ENCODE measurements around the gene COPZ1.

The COPZ1 gene

GRCh38 chr12:54349036-54349435 lies 24.1 kb downstream of the COPZ1 start:
- Histone ChIP-seq H3K79me1 (ENCODE audit: low read length) (no peaks in the 10 kb centered on the region), H3K27me3 (ENCODE audit: insufficient read depth, low read length, poor library complexity) (no peaks in the 10 kb centered on the region), H2BK15ac (replicated peaks; ENCODE audit: low read depth) (no peak overlapping the region), H4K8ac (ENCODE audit: low read depth, low read length) (no peak overlapping the region), H3K4me2 (ENCODE audit: low read length) (no peak overlapping the region), H3K36me3 (ENCODE audit: control insufficient read depth, insufficient read depth, low read length) (peaks cover 11% of the 10 kb centered on the region), H3K4ac (ENCODE audit: low read depth, low read length) (no peak overlapping the region), H3K79me2 (ENCODE audit: control insufficient read depth, insufficient read depth, low read length) (no peaks in the 10 kb centered on the region), H3K9ac (ENCODE audit: low read length) (no peak overlapping the region), H2BK120ac (ENCODE audit: low read depth, low read length) (no peak overlapping the region), H3K4me1 (ENCODE audit: control insufficient read depth, low read depth, low read length) (peaks cover 18% of the 10 kb centered on the region), H2BK5ac (ENCODE audit: low read length) (no peak overlapping the region), H3K18ac (ENCODE audit: low read length) (no peak overlapping the region), H3K56ac (ENCODE audit: low read length) (no peak overlapping the region), H2AK5ac (ENCODE audit: low read length) (no peak overlapping the region), H3K23ac (ENCODE audit: low read length) (no peak overlapping the region), H4K5ac (ENCODE audit: low read length) (no peak overlapping the region), H3K4me3 (ENCODE audit: low read length) (no peak overlapping the region), H3K27ac (ENCODE audit: low read depth, low read length) (no peak overlapping the region)
- no CpG with 5 or more reads among the region's 4 CpGs for WGBS (ENCODE audit: extremely low coverage, insufficient coverage, low lambda C conversion rate)
- DNase-seq = no peak

DNA sequence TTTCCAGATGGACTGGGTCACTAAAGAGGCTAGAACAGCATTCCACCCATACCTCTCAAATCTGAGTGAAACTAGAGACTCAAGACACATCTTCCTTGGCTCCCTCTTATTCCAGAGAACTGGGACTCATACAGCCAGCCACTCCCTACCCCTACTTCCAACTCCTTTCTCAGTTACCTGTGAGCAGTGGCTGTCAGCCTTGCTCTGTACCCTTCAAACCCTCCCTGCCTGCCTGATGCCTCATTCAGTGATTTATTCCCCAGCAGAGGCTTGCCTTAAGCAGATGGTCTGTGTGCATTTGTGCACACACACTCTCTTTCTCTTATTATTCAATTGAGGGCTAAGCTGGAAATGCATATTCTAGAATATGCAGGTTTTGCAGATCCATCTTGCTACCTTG lies 24.7 kb downstream of the COPZ1 start:
- Histone ChIP-seq H3K4me1 (ENCODE audit: control insufficient read depth, low read depth, low read length) (peaks cover 18% of the 10 kb centered on the region), H2BK15ac (replicated peaks; ENCODE audit: low read depth) (no peak overlapping the region), H2AK5ac (ENCODE audit: low read length) (no peak overlapping the region), H3K4me2 (ENCODE audit: low read length) (no peak overlapping the region), H3K79me2 (ENCODE audit: control insufficient read depth, insufficient read depth, low read length) (no peaks in the 10 kb centered on the region), H3K56ac (ENCODE audit: low read length) (no peak overlapping the region), H3K18ac (ENCODE audit: low read length) (no peak overlapping the region), H3K27me3 (ENCODE audit: insufficient read depth, low read length, poor library complexity) (no peaks in the 10 kb centered on the region), H3K4ac (ENCODE audit: low read depth, low read length) (no peak overlapping the region), H3K23ac (ENCODE audit: low read length) (no peak overlapping the region), H3K4me3 (ENCODE audit: low read length) (no peak overlapping the region), H3K79me1 (ENCODE audit: low read length) (no peaks in the 10 kb centered on the region), H4K5ac (ENCODE audit: low read length) (no peak overlapping the region), H3K27ac (ENCODE audit: low read depth, low read length) (peak overlapping the region; percentile 12), H3K36me3 (ENCODE audit: control insufficient read depth, insufficient read depth, low read length) (peaks cover 11% of the 10 kb centered on the region), H2BK5ac (ENCODE audit: low read length) (no peak overlapping the region), H3K9ac (ENCODE audit: low read length) (no peak overlapping the region), H4K8ac (ENCODE audit: low read depth, low read length) (no peak overlapping the region), H2BK120ac (ENCODE audit: low read depth, low read length) (no peak overlapping the region)
- DNase-seq = no peak

- WGBS (ENCODE audit: extremely low coverage, insufficient coverage, low lambda C conversion rate) = no CpG with 5 or more reads among the region's 3 CpGs
- H3K79me1 ChIP-seq (ENCODE audit: low read length) = no peaks in the 10 kb centered on the region
- no peak overlapping the region for H3K4me2 ChIP-seq (ENCODE audit: low read length)
- no peak overlapping the region for H2AK5ac ChIP-seq (ENCODE audit: low read length)
- no peak for DNase-seq
- H3K18ac ChIP-seq (ENCODE audit: low read length) = no peak overlapping the region
- H3K56ac ChIP-seq (ENCODE audit: low read length) = no peak overlapping the region
- no peak overlapping the region for H3K9ac ChIP-seq (ENCODE audit: low read length)
- no peaks in the 10 kb centered on the region for H3K79me2 ChIP-seq (ENCODE audit: control insufficient read depth, insufficient read depth, low read length)
- H3K23ac ChIP-seq (ENCODE audit: low read length) = no peak overlapping the region
- peaks cover 11% of the 10 kb centered on the region for H3K36me3 ChIP-seq (ENCODE audit: control insufficient read depth, insufficient read depth, low read length)
- H4K8ac ChIP-seq (ENCODE audit: low read depth, low read length) = no peak overlapping the region
- peaks cover 21% of the 10 kb centered on the region for H3K4me1 ChIP-seq (ENCODE audit: control insufficient read depth, low read depth, low read length)
- H4K5ac ChIP-seq (ENCODE audit: low read length) = no peak overlapping the region
- no peak overlapping the region for H3K4ac ChIP-seq (ENCODE audit: low read depth, low read length)
- H2BK120ac ChIP-seq (ENCODE audit: low read depth, low read length) = no peak overlapping the region
- H2BK15ac ChIP-seq (replicated peaks; ENCODE audit: low read depth) = no peak overlapping the region
- no peaks in the 10 kb centered on the region for H3K27me3 ChIP-seq (ENCODE audit: insufficient read depth, low read length, poor library complexity)
- H2BK5ac ChIP-seq (ENCODE audit: low read length) = no peak overlapping the region
- no peak overlapping the region for H3K4me3 ChIP-seq (ENCODE audit: low read length)
- peak overlapping the region; percentile 17 for H3K27ac ChIP-seq (ENCODE audit: low read depth, low read length)
Observed at GRCh38 chr12:54350743-54351142, 25.8 kb downstream of the COPZ1 start.

- Histone ChIP-seq H3K4me1 (ENCODE audit: control insufficient read depth, low read depth, low read length) (peaks cover 22% of the 10 kb centered on the region), H4K5ac (ENCODE audit: low read length) (no peak overlapping the region), H2BK120ac (ENCODE audit: low read depth, low read length) (no peak overlapping the region), H3K56ac (ENCODE audit: low read length) (no peak overlapping the region), H3K23ac (ENCODE audit: low read length) (no peak overlapping the region), H3K4me2 (ENCODE audit: low read length) (no peak overlapping the region), H2BK15ac (replicated peaks; ENCODE audit: low read depth) (no peak overlapping the region), H3K27ac (ENCODE audit: low read depth, low read length) (no peak overlapping the region), H3K9ac (ENCODE audit: low read length) (no peak overlapping the region), H4K8ac (ENCODE audit: low read depth, low read length) (no peak overlapping the region), H2AK5ac (ENCODE audit: low read length) (no peak overlapping the region), H2BK5ac (ENCODE audit: low read length) (no peak overlapping the region), H3K4me3 (ENCODE audit: low read length) (no peak overlapping the region), H3K79me2 (ENCODE audit: control insufficient read depth, insufficient read depth, low read length) (no peaks in the 10 kb centered on the region), H3K4ac (ENCODE audit: low read depth, low read length) (no peak overlapping the region), H3K18ac (ENCODE audit: low read length) (peak overlapping the region; percentile 77), H3K36me3 (ENCODE audit: control insufficient read depth, insufficient read depth, low read length) (peaks cover 11% of the 10 kb centered on the region), H3K27me3 (ENCODE audit: insufficient read depth, low read length, poor library complexity) (no peaks in the 10 kb centered on the region), H3K79me1 (ENCODE audit: low read length) (no peaks in the 10 kb centered on the region)
- no CpG with 5 or more reads among the region's 4 CpGs for WGBS (ENCODE audit: extremely low coverage, insufficient coverage, low lambda C conversion rate)
- DNase-seq = no peak
Observed at GRCh38 chr12:54351341-54351740, 26.4 kb downstream of the COPZ1 start.

GRCh38 chr12:54352022-54352531 lies 27.1 kb downstream of the COPZ1 start:
- Histone ChIP-seq H3K79me2 (ENCODE audit: control insufficient read depth, insufficient read depth, low read length) (no peaks in the 10 kb centered on the region), H4K5ac (ENCODE audit: low read length) (no peak overlapping the region), H3K9ac (ENCODE audit: low read length) (peak overlapping the region; percentile 28), H2BK5ac (ENCODE audit: low read length) (no peak overlapping the region), H3K23ac (ENCODE audit: low read length) (peak overlapping the region; percentile 19), H2BK120ac (ENCODE audit: low read depth, low read length) (peak overlapping the region; percentile 62), H3K4me3 (ENCODE audit: low read length) (no peak overlapping the region), H3K56ac (ENCODE audit: low read length) (peak overlapping the region; percentile 51), H3K4me2 (ENCODE audit: low read length) (peak overlapping the region; percentile 14), H3K4ac (ENCODE audit: low read depth, low read length) (peak overlapping the region; percentile 56), H3K36me3 (ENCODE audit: control insufficient read depth, insufficient read depth, low read length) (peaks cover 8% of the 10 kb centered on the region), H2BK15ac (replicated peaks; ENCODE audit: low read depth) (no peak overlapping the region), H4K8ac (ENCODE audit: low read depth, low read length) (no peak overlapping the region), H3K27me3 (ENCODE audit: insufficient read depth, low read length, poor library complexity) (no peaks in the 10 kb centered on the region), H2AK5ac (ENCODE audit: low read length) (no peak overlapping the region), H3K27ac (ENCODE audit: low read depth, low read length) (peak overlapping the region; percentile 75), H3K18ac (ENCODE audit: low read length) (peak overlapping the region; percentile 77), H3K79me1 (ENCODE audit: low read length) (no peaks in the 10 kb centered on the region), H3K4me1 (ENCODE audit: control insufficient read depth, low read depth, low read length) (peaks cover 29% of the 10 kb centered on the region)
- DNase-seq = peak; percentile 85
- WGBS (ENCODE audit: extremely low coverage, insufficient coverage, low lambda C conversion rate) = no CpG with 5 or more reads among the region's 21 CpGs
